ENCODE results near the gene TIAL1.

TIAL1 gene

DNA sequence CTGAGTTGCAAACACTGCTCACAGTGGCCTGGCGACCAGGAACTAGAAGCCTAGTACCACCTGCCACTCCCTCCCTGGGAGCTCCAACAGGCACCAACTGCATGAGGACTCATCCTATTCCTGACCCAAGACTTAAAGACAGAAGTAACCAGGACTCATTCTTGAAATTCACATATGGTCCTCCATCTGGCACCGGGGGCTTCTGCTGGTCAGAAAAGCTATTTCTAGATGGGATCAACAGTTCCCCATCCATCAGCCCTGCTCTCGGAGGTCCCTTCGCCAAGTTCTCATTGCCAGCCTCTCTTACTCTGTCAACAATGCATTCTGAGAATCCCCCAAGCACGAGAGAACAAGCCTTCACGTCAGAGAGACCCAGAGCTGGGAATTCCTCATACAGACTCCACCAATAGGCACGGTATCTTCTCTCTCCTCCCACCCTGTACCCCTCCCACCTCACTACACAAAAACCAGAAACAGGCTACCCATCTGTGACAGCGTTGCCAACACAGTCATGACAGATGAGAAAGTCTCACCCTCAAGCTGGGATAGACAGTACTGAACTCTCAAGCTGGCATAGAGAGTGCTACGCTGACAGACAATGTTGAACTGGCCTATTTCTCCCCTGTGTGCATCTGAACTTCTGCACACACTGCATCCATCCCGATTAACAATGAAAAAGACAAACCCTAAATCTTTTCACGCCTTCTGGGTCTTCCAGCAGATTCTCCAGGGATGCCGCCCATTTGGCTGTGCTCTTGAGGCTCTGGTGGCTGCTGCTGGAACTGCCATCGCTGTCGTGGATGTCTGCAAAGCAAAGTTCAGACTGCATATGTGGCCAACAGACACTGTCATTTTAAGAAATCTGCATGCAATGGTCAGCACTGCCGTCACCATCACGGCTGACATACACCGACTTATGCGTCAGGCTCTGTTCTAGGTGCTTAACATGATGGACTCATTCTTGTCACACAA, 69.9 kb downstream of the TIAL1 start:
- no peak for DNase-seq

DNA sequence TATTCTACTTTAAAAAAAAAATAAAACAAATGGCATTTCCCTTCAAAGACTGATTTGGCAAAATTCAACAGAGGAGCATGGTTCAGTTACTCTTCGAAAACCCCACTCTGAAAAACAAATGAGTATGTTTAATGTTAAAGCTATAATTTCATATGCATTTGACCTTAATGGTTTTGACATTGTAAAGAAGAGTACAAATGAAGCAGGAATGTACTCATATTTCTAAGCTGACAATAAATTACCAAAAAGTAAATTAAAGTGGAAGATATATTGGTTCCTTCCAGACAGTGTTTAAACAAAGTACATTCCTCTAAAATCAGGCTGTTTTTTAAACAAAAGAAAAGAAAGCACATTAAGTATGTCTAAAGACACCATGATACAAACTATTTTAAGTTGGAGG, 70.6 kb downstream of the TIAL1 start:
- DNase-seq = no peak

DNA sequence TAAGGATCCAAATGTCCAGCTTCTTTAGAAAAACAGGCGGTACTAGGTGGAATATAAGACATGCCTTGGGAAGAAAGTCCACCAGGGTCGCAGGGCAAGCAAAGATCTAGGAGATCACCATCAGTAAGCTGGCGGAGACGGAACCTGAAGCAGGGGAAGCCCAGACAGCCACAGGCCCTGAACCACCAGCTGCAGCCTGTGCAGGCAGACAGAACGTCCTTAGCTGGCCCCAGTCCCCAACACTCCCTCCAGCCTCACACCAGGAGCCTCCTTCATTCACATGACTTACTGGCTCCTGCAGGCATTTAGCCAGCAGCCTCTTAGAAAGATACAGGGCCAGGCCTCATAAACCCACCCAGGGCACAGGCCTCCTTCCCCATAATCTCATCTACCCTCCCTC, 71.6 kb downstream of the TIAL1 start:
- no peak for DNase-seq

- DNase-seq = no peak
Measured at GRCh38 chr10:119524720-119525070, 72.1 kb downstream of the TIAL1 start.

GRCh38 chr10:119523895-119524719, 72.7 kb downstream of the TIAL1 start:
- DNase-seq = no peak
